HAP-1 (cell line): ENCODE measurements around the gene SMIM8.
"Not testable (repeated sequence)": the region's sequence is repeated elsewhere in the genome, so short reads cannot be mapped to it uniquely, and the experiment has no call there.

Experiments used
- DNase-seq, 2 experiments: peaks; one replicate each; pipeline ENCODE4 v3.0.0-alpha.2; 2016 to 2020; ENCODE audit warnings: low spot score in 2 of 2
- H3K27me3 ChIP-seq: fragments of 250-450 bp; sonication (Bioruptor Pico); 2 replicates; pipeline ENCODE4 v1.5.1; 2020; ENCODE audit warnings: low read depth, mild to moderate bottlenecking, moderate library complexity
- H3K36me3 ChIP-seq: fragments of 250-450 bp; sonication (Bioruptor Pico); replicated peaks from 2 replicates; pipeline ENCODE4 v1.5.1; 2020; ENCODE audit warnings: mild to moderate bottlenecking
- H3K4me1 ChIP-seq: fragments of 250-450 bp; sonication (Bioruptor Pico); 2 replicates; pipeline ENCODE4 v1.5.1; 2020; ENCODE audit warnings: mild to moderate bottlenecking
- H3K4me3 ChIP-seq: fragments of 250-450 bp; sonication (Bioruptor Pico); 2 replicates; pipeline ENCODE4 v1.5.1; 2020; ENCODE audit warnings: mild to moderate bottlenecking, moderate library complexity
- H3K9me3 ChIP-seq: fragments of 250-450 bp; sonication (Bioruptor Pico); 2 replicates; pipeline ENCODE4 v1.5.1; 2020; ENCODE audit warnings: mild to moderate bottlenecking, moderate library complexity
- in situ Hi-C: fragments of 300-500 bp; cut with MboI; formaldehyde crosslinking; loops from 3 replicates; pipeline ENCODE4 v1.14.3; 2020; ENCODE audit warnings: low sequenced_read_pairs, inconsistent platforms, mixed read lengths

The SMIM8 gene, protein sequence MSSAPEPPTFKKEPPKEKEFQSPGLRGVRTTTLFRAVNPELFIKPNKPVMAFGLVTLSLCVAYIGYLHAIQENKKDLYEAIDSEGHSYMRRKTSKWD

DNA sequence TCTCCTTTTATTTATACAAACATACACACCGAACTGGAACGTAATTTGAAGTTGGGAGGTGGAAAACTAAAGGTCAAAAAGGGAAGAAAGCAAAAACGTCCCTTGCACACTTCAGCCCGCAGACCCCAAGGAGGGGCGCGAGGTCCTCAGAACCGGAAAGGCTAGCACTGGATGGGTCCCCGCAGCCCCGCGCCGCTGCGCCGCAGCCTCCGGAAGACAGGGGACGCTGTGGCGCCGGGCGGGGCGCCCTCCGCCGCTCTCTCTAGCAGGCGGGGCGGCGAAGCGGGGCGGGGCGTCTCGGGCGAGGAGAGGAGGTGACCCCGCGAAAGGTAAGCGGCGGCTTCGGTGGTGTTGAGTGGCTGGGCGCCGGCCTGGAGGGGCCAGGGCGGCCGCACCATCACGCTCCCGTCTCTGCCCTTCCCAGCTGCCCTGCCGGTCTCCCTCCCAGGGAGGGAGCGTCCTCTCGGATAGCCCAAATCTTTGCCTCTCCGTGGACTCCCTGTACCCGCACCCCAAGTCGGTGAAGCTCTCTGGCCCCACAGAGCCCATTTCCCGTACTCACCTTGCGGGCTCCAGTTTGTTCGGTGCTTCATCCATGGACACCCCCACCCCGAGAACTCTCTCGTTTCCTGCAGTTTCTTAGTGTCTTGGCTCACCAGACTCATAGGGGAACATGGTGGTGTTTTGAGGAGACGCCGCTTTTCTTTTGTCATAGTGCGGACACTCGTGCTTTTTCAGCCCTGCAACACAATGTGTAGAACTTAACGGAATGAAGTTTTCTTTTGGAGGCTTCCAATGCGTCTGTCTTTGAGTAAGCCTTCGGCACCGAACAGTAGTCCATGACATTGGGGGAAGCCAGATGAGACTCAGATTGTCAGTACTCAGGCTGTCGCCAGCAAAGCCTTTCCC, at the start of gene SMIM8:
TSS of gene SMIM8 (plus strand) at position 285 of the 909 bp plus-strand sequence. CDS start 14,444 bp downstream, outside the sequence.
- Histone ChIP-seq H3K4me1 (no peaks in the 10 kb centered on the region), H3K9me3 (no peaks in the 10 kb centered on the region), H3K36me3 (no peaks in the 10 kb centered on the region), H3K27me3 (no peaks in the 10 kb centered on the region), H3K4me3 (peak within 1 kb of the TSS; percentile 76)
- in situ Hi-C loops = no loop called here
- peak; percentile 76 to 93 for DNase-seq

DNA sequence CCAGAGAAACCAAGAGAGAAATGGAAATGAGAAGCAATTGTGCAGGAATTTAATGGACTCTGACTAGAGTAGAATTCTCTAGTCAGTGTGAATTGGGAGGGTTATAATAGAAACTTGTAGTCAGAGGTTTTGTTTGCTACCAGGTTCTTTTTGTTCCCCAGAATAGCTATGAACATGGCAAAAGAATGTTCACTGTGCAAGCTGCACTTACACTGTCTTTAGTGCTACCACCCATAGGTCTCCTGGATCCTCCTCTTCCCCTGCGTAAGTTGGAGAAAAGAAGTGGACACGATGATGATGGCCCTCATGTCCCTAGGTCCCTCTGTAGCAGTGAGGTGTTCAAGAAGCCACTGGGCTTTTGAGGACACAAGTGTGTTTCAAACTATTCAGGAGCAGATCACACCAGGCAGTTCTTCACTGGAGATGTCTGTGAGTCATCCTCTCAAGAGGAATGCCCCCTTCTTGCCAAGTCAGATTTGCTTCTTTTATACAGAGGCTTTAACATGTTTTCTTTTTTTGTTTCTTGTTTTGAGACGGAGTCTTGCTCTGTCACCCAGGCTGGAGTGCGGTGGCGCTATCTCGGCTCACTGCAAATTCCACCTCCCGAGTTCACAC, 47.6 kb upstream of the SMIM8 start:
- in situ Hi-C loops = no loop called here

DNA sequence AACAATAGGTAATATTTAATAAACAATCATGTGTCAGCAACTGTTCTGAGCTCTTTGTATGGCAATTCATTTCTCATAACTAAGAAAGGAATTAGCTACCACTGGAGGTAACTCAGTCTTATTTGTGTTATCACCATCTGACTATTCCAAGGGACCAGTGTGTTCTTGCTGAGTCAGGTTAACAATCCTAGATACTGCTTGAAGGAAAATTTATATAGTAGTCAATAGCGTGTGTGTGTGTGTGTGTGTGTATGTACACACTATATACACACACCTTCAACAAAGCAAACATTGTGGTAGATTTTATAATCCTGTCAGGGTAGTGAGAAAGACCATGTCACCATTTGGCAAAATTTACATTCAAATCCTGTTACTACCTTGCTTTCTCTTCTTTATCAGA, 45.8 kb upstream of the SMIM8 start:
- in situ Hi-C loops = no loop called here
- DNase-seq = no peak

More for the DNA sequence above, 47.6 kb upstream of the SMIM8 start:
- no peaks in the 10 kb centered on the region for H3K36me3 ChIP-seq
- no peak for DNase-seq
- no peaks in the 10 kb centered on the region for H3K4me1 ChIP-seq
- H3K9me3 ChIP-seq = no peaks in the 10 kb centered on the region
- no peaks in the 10 kb centered on the region; the same call in 1 of the 2 replicates for H3K27me3 ChIP-seq
- no peak overlapping the region for H3K4me3 ChIP-seq

DNA sequence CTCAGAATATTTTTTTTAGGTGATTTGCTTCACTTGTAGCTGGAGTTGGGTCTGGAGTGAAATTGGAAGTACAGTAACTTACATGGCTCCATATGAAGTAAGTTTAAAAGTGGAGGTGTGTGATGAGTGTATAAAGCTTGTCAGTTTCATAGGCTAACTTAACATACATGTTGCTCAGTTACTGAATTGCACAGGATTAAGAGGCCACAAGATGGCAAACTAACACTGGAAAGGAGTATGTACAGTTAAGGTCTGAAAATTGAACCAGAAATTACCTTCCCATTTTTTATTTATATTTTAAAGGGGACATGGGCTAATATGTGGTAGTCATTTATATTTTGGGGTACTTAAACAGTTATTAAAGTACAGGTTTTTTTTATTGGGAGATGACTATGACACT, 45.3 kb upstream of the SMIM8 start:
- no peaks in the 10 kb centered on the region for H3K36me3 ChIP-seq
- H3K4me1 ChIP-seq = no peaks in the 10 kb centered on the region
- peak in 1 of 2 experiments; percentile 16 for DNase-seq
- in situ Hi-C loops = no loop called here
- no peak overlapping the region for H3K4me3 ChIP-seq
- no peaks in the 10 kb centered on the region for H3K9me3 ChIP-seq
- H3K27me3 ChIP-seq = no peaks in the 10 kb centered on the region; the same call in 1 of the 2 replicates

More for the DNA sequence above, 45.8 kb upstream of the SMIM8 start:
- Histone ChIP-seq H3K9me3 (no peaks in the 10 kb centered on the region), H3K4me3 (no peak overlapping the region), H3K4me1 (no peaks in the 10 kb centered on the region), H3K36me3 (no peaks in the 10 kb centered on the region), H3K27me3 (no peaks in the 10 kb centered on the region; the same call in 1 of the 2 replicates)

DNA sequence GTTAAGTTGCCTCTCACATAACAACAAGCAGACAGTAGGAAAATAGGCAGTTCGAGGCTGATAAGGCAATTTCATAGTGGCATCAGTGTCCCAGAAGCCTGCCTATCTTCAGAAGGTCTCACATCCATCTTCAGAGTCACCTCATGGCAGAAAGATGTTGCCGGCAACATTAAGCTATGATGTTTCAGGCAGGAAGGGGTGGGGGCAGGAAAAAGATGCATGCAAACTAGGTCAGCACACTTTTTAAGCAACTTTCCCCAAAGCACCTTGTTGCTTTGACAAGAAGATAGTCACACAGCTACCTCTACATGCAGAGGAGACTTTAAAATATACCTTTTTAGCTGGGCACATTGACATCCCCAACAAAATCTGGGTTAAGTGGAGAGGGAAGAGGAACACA, 43.2 kb upstream of the SMIM8 start:
- Histone ChIP-seq H3K9me3 (no peaks in the 10 kb centered on the region), H3K4me3 (no peak overlapping the region), H3K4me1 (no peaks in the 10 kb centered on the region), H3K27me3 (no peaks in the 10 kb centered on the region; the same call in 1 of the 2 replicates), H3K36me3 (no peaks in the 10 kb centered on the region)
- no peak for DNase-seq
- in situ Hi-C loops = no loop called here

DNA sequence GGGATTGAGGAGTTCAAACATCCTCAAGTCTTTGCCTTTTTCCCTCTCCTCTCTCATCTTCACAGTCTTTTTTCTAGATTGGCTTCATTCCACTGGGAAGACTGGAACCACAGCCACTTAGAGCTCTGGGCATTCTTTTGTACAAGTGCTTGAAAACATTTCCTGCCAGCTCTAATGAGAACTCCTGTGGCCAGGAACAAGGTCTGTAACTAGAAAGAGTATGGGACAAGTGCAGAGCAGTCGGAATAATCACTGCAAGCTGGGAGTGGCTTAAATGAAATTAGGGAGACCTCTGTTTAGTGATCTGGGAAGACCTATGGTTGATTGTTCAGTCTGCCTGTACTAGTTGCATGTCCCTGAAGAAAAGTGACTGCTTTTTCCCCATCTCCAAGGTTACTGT, 41.0 kb upstream of the SMIM8 start:
- Histone ChIP-seq H3K4me3 (no peak overlapping the region), H3K4me1 (no peaks in the 10 kb centered on the region), H3K27me3 (no peaks in the 10 kb centered on the region; the same call in 1 of the 2 replicates), H3K36me3 (no peaks in the 10 kb centered on the region), H3K9me3 (no peaks in the 10 kb centered on the region)
- in situ Hi-C loops = no loop called here
- DNase-seq = no peak

DNA sequence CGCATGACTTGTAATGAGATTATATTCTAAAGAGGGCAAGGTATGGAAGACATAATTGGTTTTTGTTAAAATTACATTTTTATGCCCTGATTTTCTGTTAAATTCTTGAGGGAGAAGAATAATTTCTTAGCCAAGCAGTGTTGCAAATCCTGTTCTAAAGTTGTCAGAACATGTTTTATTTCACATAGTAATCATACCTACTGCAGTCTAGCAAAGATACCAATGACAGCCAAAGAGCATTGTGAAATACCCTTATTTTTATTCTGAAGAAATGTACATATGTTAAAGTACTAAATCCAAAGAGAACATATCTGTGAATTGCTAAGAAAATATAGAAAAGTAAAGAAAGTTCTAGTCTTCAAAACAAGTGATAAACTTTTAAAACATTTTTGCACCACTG, 39.6 kb upstream of the SMIM8 start:
- no peaks in the 10 kb centered on the region for H3K4me1 ChIP-seq
- no peak for DNase-seq
- H3K27me3 ChIP-seq = peaks cover 3% of the 10 kb centered on the region; the same call in 1 of the 2 replicates
- H3K9me3 ChIP-seq = no peaks in the 10 kb centered on the region
- in situ Hi-C loops = no loop called here
- H3K36me3 ChIP-seq = no peaks in the 10 kb centered on the region
- H3K4me3 ChIP-seq = no peak overlapping the region

DNA sequence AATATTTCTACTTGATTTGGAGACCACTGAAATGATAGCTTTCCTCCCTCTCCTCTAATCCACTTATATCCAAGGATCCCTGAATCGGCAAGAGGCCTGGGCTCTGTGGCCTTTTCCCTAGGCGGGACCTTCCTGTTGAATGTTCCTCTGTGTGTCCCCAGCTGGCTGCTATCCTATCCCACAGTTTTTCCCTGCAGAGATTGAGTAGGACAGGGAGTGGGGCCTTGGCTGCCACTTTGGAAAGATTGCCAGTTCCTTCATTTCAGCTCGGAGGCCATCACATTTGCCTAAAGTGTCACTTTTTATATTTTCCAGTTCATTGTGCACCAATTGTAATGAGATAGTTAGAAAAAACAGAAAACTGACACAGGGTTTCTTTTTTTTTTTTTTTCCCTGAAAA, 38.9 kb upstream of the SMIM8 start:
- peaks cover 4% of the 10 kb centered on the region; the same call in 1 of the 2 replicates for H3K27me3 ChIP-seq
- in situ Hi-C loops = no loop called here
- no peaks in the 10 kb centered on the region for H3K36me3 ChIP-seq
- H3K4me1 ChIP-seq = no peaks in the 10 kb centered on the region
- no peaks in the 10 kb centered on the region for H3K9me3 ChIP-seq
- DNase-seq = no peak
- no peak overlapping the region for H3K4me3 ChIP-seq

DNA sequence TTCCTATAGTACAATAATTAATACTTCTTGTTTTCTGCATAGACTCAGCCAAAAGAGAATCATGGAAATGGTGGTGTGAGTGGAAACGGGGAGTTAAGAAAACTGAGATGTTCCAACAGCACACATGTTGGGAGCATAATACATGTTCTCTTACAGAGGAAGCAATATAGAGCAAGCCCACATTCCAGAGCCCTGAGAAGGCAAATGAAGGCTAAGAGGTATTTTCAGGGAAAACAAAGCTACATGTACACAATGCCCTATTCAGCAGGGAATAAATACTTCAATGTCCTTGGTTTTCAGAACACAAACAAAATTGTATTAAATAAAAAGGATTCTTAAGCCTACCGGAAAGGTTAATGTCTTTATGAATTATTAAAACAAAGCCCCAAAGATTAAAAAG, 35.1 kb upstream of the SMIM8 start:
- H3K9me3 ChIP-seq = no peaks in the 10 kb centered on the region
- no peak overlapping the region for H3K4me3 ChIP-seq
- DNase-seq = no peak
- no peaks in the 10 kb centered on the region for H3K4me1 ChIP-seq
- H3K27me3 ChIP-seq = peaks cover 10% of the 10 kb centered on the region
- in situ Hi-C loops = no loop called here
- H3K36me3 ChIP-seq = no peaks in the 10 kb centered on the region

DNA sequence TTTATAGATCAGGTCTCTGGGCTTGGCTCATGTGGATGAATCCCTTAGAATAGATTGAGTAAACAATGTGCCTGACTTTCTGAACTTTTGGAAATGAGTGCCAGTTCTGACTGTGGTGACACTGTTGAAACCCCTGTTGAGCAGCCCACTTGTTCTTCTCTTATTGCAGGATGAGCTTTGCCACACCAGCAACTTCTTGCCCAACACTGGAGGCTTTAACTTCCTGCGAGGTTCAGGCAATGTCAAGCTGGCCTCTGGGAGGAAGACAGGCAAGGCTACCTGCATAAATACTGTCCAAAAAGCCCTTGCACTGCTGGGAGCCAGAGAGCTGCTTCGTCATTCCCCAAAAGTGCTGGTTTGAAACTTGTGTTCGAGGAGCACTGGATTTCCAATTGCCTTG, 32.8 kb upstream of the SMIM8 start:
- Histone ChIP-seq H3K4me3 (no peak overlapping the region), H3K4me1 (no peaks in the 10 kb centered on the region), H3K36me3 (no peaks in the 10 kb centered on the region), H3K9me3 (no peaks in the 10 kb centered on the region), H3K27me3 (peaks cover 10% of the 10 kb centered on the region)
- no peak for DNase-seq
- in situ Hi-C loops = no loop called here

DNA sequence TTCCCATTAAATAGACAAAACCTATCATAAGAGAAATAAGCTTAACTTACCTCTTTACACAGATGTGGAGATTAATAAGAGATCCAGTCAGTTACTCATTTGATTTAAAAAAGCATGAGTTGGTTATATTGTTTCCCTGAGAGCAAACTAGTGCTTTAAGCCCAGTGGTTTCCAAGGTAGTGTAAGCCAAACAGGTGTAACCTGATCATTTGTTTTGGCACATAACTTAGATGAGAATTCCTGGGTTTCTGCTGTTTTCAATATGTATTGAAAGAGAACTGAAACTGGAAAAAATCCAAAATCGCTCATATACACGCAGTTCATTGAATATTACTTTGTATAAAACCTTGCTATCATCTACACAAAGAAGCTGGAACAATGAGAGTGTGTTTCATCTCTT, 30.5 kb upstream of the SMIM8 start:
- Histone ChIP-seq H3K27me3 (peaks cover 10% of the 10 kb centered on the region), H3K36me3 (no peaks in the 10 kb centered on the region), H3K9me3 (no peaks in the 10 kb centered on the region), H3K4me1 (no peaks in the 10 kb centered on the region), H3K4me3 (no peak overlapping the region)
- in situ Hi-C loops = no loop called here
- DNase-seq = no peak

DNA sequence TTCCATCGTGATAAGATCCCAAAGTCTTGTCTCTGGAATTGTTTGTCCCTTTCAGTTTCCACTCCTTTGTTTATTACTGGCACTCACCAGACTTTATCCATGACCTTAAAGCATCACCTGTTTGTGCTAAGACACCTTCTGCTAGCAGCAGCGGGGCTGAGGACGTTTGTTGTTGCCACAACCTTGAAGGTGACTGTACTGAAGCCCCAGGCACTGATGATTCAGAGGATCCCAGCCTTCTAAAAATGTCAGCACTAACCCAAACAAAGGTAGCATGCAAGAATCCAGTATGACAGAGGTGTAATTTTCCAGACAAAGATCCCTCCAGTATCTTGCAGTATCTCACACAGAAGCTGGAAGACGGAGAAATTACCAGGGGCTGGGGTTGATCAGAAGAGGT, 28.9 kb upstream of the SMIM8 start:
- in situ Hi-C loops = no loop called here
- DNase-seq = no peak
- Histone ChIP-seq H3K4me3 (no peak overlapping the region), H3K36me3 (no peaks in the 10 kb centered on the region), H3K27me3 (peaks cover 8% of the 10 kb centered on the region), H3K4me1 (no peaks in the 10 kb centered on the region), H3K9me3 (no peaks in the 10 kb centered on the region)

DNA sequence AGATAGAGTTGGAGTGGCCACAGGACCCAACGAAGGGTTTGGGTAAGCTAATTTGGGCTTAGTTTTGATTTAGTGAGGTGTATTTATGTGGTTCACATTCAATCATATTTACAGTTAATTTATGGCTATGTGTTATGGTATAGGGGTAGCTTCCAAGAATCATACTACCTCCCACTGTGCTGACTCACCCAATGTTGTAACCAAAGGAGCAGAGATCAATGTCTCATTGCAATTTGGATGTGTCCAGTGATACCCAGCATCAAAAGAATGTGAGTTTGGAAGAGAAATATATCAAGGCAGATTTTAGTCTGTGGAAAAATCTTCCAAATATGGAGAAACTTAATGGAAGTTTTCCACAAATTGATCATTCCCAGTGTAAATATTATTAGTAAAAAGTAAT, 25.3 kb upstream of the SMIM8 start:
- Histone ChIP-seq H3K36me3 (no peaks in the 10 kb centered on the region), H3K4me1 (no peaks in the 10 kb centered on the region), H3K9me3 (no peaks in the 10 kb centered on the region), H3K4me3 (no peak overlapping the region), H3K27me3 (peaks cover 9% of the 10 kb centered on the region)
- in situ Hi-C loops = no loop called here
- DNase-seq = no peak

DNA sequence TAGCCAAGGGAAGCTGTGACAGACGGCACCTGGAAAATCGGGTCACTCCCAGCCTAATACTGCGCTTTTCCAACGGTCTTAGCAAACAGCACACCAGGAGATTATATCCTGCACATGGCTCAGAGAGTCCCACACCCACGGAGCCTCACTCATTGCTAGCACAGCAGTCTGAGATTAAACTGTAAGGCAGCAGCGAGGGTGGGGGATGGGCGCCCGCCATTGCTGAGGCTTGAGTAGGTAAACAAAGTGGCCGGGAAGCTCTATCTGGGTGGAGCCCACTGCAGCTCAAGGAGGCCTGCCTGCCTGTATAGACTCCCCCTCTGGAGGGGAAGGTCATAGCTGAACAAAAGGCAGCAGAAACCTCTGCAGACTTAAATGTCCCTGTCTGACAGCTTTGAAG, 21.1 kb upstream of the SMIM8 start:
- H3K4me1 ChIP-seq, H3K36me3 ChIP-seq, H3K27me3 ChIP-seq, DNase-seq, in situ Hi-C loops, H3K9me3 ChIP-seq, H3K4me3 ChIP-seq: not testable (repeated sequence)
